NCI-H748 (cell line): ENCODE results near the gene NEK9.
"Not testable (repeated sequence)": the region's sequence is repeated elsewhere in the genome, so short reads cannot be mapped to it uniquely, and the experiment has no call there.

ENCODE experiments used
- DNase-seq: peaks from one replicate; lab custom pipeline; 2025; ENCODE audit not compliant: unreplicated experiment; lab: John Stamatoyannopoulos, UW

NEK9 gene

GRCh38 chr14:75126679-75127473, at the start of gene NEK9:
NEK9 (minus strand) TSS chr14:75127048; CDS start chr14:75126921, 127 bp downstream.
- DNase-seq: peak; percentile 89

GRCh38 chr14:75176142-75176820, 49.4 kb upstream of the NEK9 start, which contains the start of gene TMED10:
TMED10 (minus strand) TSS chr14:75176612; CDS start chr14:75176579, 33 bp downstream.
- peak; percentile 92 for DNase-seq

GRCh38 chr14:75175677-75176141, 48.9 kb upstream of the NEK9 start:
- DNase-seq: no peak

GRCh38 chr14:75174066-75174465, 47.2 kb upstream of the NEK9 start:
- DNase-seq: no peak

GRCh38 chr14:75170772-75171171, 43.9 kb upstream of the NEK9 start:
- DNase-seq: no peak

- DNase-seq: no peak
These were observed 41.9 kb upstream of the NEK9 start for GRCh38 chr14:75168586-75169335.

- no peak for DNase-seq
These were observed 40.5 kb upstream of the NEK9 start for GRCh38 chr14:75167325-75167724.

- DNase-seq: no peak
These were observed 38.9 kb upstream of the NEK9 start for GRCh38 chr14:75165586-75166391.

- DNase-seq: no peak
These were observed 38.0 kb upstream of the NEK9 start for GRCh38 chr14:75164809-75165208.

GRCh38 chr14:75163677-75164076, 36.8 kb upstream of the NEK9 start:
- no peak for DNase-seq

- no peak for DNase-seq
These were observed 35.8 kb upstream of the NEK9 start for GRCh38 chr14:75162631-75163030.

- no peak for DNase-seq
These were observed 32.2 kb upstream of the NEK9 start for GRCh38 chr14:75158843-75159614.

- no peak for DNase-seq
These were observed 30.1 kb upstream of the NEK9 start for GRCh38 chr14:75156901-75157300.

GRCh38 chr14:75156111-75156510, 29.3 kb upstream of the NEK9 start:
- no peak for DNase-seq

GRCh38 chr14:75155169-75155568, 28.3 kb upstream of the NEK9 start:
- DNase-seq: no peak

GRCh38 chr14:75153295-75153694, 26.4 kb upstream of the NEK9 start:
- no peak for DNase-seq

GRCh38 chr14:75151851-75152250, 25.0 kb upstream of the NEK9 start:
- DNase-seq: no peak

GRCh38 chr14:75150637-75151036, 23.8 kb upstream of the NEK9 start:
- not testable (repeated sequence) for DNase-seq

- no peak for DNase-seq
These were observed 23.3 kb upstream of the NEK9 start for GRCh38 chr14:75150150-75150549.
